ENCODE measurements around the gene DDR1. TPM values are rescaled to one million over a fixed set of nuclear protein-coding genes. Genes with fewer than 3 reads are reported as not detected.
"Not testable (repeated sequence)": the region's sequence is repeated elsewhere in the genome, so short reads cannot be mapped to it uniquely, and the experiment has no call there.

DDR1 gene
- total RNA-seq, 1 experiment from 2014 or later, result 95.2 TPM

- ChIA-PET CTCF (no interaction called here), POLR2A (interaction anchor here (0.6 kb wide), 1 partner anchor 161 kb away, joined by 6 read pairs; no protein-coding TSS in a partner anchor)
- no peak for TF ChIP-seq TCF7L2 (IDR thresholded peaks at IDR 0.05; ENCODE audit: low read depth, low read length)
- TF ChIP-seq POLR2AphosphoS5 (IDR thresholded peaks at IDR 0.05; ENCODE audit: low read depth, low read length), result no peak
- no peak for TF ChIP-seq SIN3A (IDR thresholded peaks at IDR 0.05; ENCODE audit: borderline replicate concordance, insufficient read depth, low read depth, low read length)
- TF ChIP-seq, protein P1, sequence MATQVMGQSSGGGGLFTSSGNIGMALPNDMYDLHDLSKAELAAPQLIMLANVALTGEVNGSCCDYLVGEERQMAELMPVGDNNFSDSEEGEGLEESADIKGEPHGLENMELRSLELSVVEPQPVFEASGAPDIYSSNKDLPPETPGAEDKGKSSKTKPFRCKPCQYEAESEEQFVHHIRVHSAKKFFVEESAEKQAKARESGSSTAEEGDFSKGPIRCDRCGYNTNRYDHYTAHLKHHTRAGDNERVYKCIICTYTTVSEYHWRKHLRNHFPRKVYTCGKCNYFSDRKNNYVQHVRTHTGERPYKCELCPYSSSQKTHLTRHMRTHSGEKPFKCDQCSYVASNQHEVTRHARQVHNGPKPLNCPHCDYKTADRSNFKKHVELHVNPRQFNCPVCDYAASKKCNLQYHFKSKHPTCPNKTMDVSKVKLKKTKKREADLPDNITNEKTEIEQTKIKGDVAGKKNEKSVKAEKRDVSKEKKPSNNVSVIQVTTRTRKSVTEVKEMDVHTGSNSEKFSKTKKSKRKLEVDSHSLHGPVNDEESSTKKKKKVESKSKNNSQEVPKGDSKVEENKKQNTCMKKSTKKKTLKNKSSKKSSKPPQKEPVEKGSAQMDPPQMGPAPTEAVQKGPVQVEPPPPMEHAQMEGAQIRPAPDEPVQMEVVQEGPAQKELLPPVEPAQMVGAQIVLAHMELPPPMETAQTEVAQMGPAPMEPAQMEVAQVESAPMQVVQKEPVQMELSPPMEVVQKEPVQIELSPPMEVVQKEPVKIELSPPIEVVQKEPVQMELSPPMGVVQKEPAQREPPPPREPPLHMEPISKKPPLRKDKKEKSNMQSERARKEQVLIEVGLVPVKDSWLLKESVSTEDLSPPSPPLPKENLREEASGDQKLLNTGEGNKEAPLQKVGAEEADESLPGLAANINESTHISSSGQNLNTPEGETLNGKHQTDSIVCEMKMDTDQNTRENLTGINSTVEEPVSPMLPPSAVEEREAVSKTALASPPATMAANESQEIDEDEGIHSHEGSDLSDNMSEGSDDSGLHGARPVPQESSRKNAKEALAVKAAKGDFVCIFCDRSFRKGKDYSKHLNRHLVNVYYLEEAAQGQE (IDR thresholded peaks at IDR 0.05; ENCODE audit: insufficient read depth in 1 of 2, low read depth in 2 of 2, low read length in 1 of 2), result no peak
- TF ChIP-seq, protein P2, sequence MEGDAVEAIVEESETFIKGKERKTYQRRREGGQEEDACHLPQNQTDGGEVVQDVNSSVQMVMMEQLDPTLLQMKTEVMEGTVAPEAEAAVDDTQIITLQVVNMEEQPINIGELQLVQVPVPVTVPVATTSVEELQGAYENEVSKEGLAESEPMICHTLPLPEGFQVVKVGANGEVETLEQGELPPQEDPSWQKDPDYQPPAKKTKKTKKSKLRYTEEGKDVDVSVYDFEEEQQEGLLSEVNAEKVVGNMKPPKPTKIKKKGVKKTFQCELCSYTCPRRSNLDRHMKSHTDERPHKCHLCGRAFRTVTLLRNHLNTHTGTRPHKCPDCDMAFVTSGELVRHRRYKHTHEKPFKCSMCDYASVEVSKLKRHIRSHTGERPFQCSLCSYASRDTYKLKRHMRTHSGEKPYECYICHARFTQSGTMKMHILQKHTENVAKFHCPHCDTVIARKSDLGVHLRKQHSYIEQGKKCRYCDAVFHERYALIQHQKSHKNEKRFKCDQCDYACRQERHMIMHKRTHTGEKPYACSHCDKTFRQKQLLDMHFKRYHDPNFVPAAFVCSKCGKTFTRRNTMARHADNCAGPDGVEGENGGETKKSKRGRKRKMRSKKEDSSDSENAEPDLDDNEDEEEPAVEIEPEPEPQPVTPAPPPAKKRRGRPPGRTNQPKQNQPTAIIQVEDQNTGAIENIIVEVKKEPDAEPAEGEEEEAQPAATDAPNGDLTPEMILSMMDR (IDR thresholded peaks at IDR 0.05), result no peak
- H3K4me1 ChIP-seq (ENCODE audit: control insufficient read depth, insufficient read depth, low read length), result no peaks in the 10 kb centered on the region
- no peaks in the 10 kb centered on the region for H3K27me3 ChIP-seq (ENCODE audit: control insufficient read depth, insufficient read depth, low read length)
- intact Hi-C loops (cut with micrococcal nuclease; ENCODE audit: unreplicated experiment), result no loop called here
- H3K9me3 ChIP-seq (ENCODE audit: control insufficient read depth, insufficient read depth, low read depth, low read length), result no peaks in the 10 kb centered on the region
- no peak overlapping the region for H3K27ac ChIP-seq (ENCODE audit: low read length)
- no peak for ATAC-seq
- no peaks in the 10 kb centered on the region for H3K36me3 ChIP-seq (ENCODE audit: control insufficient read depth, insufficient read depth, low read length)
- no peak overlapping the region for H3K4me3 ChIP-seq (ENCODE audit: low read depth in 2 of 2, low read length in 2 of 2)
- in situ Hi-C loops (cut with HindIII; ENCODE audit: low pct_unique_long_range_greater_than_20kb, low sequenced_read_pairs), result no loop called here
- BruUV-seq (replicated peaks), result no TSS peak
- DNase-seq (ENCODE audit: low read depth, low spot score), result no peak
Measured at GRCh38 chr6:30901436-30901835, 17.1 kb downstream of the DDR1 start.

DNA sequence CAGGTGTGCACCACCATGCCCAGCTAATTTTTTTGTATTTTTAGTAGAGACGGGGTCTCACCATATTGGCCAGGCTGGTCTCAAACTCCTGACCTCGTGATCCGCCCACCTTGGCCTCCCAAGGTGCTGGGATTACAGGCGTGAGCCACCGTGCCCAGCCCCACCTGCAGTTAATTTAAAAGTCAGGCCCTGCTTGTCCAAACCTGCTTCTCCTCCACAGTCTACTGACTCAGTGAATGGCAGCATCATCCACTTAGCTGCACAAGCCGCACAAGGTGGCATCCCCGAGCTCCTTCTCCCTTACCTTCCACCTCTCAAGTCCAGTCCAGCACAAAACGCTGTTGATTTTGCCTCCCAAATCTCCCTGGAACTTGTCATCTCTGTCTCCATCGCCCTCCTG lies 17.9 kb downstream of the DDR1 start:
- H3K9me3 ChIP-seq (ENCODE audit: control insufficient read depth, insufficient read depth, low read depth, low read length); H3K4me3 ChIP-seq (ENCODE audit: low read depth in 2 of 2, low read length in 2 of 2); POLR2A ChIA-PET; H3K27ac ChIP-seq (ENCODE audit: low read length); DNase-seq (ENCODE audit: low read depth, low spot score); intact Hi-C loops (cut with micrococcal nuclease; ENCODE audit: unreplicated experiment); in situ Hi-C loops (cut with HindIII; ENCODE audit: low pct_unique_long_range_greater_than_20kb, low sequenced_read_pairs); H3K36me3 ChIP-seq (ENCODE audit: control insufficient read depth, insufficient read depth, low read length); BruUV-seq (replicated peaks); H3K4me1 ChIP-seq (ENCODE audit: control insufficient read depth, insufficient read depth, low read length); CTCF ChIA-PET; ATAC-seq; H3K27me3 ChIP-seq (ENCODE audit: control insufficient read depth, insufficient read depth, low read length): not testable (repeated sequence)

DNA sequence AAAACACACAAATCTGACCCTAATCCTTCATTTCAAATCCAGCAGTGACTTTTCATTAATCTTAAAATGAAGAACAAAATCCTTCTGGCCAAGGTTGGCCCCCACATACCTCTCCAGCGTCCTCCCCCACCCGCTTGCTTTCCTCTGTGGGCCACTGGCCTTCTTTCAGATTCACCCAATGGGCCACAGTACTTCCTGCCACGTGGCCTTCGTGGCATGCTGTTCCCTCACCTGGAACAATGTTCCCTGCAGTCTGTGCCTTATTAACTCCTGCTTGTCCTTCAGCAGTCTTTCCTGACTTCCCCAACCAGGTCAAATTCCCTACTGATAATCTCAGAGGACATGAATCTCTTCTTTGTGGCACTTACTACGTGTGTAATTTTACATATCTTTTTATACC lies 18.4 kb downstream of the DDR1 start:
- CTCF ChIA-PET, result no interaction called here
- Histone ChIP-seq H3K9me3 (ENCODE audit: control insufficient read depth, insufficient read depth, low read depth, low read length) (no peaks in the 10 kb centered on the region), H3K4me3 (ENCODE audit: low read depth in 2 of 2, low read length in 2 of 2) (no peak overlapping the region), H3K27ac (ENCODE audit: low read length) (no peak overlapping the region), H3K4me1 (ENCODE audit: control insufficient read depth, insufficient read depth, low read length) (no peaks in the 10 kb centered on the region), H3K36me3 (ENCODE audit: control insufficient read depth, insufficient read depth, low read length) (no peaks in the 10 kb centered on the region), H3K27me3 (ENCODE audit: control insufficient read depth, insufficient read depth, low read length) (no peaks in the 10 kb centered on the region)
- no peak for ATAC-seq
- POLR2A ChIA-PET, result no interaction called here
- in situ Hi-C loops (cut with HindIII; ENCODE audit: low pct_unique_long_range_greater_than_20kb, low sequenced_read_pairs), result no loop called here
- BruUV-seq (replicated peaks), result no TSS peak
- intact Hi-C loops (cut with micrococcal nuclease; ENCODE audit: unreplicated experiment), result no loop called here
- DNase-seq (ENCODE audit: low read depth, low spot score), result no peak
- TF ChIP-seq, protein P2 (IDR thresholded peaks at IDR 0.05), result no peak

All from Panc1 (cell line).